Keratinocyte (primary cell): Measurements from ENCODE around the gene CCDC171. TPM values are rescaled to one million over a fixed set of nuclear protein-coding genes. Genes with fewer than 3 reads are reported as not detected.

Experiments
- DNase-seq: peaks from one replicate; pipeline ENCODE4 v3.0.0-alpha.2; 2011; ENCODE audit warnings: low read depth, missing footprints, low spot score
- FAIRE-seq: peaks from 2 replicates; lab custom pipeline; 2011; peaks lifted over from hg19 to GRCh38; lab: Jason Lieb, UNC
- H2AFZ ChIP-seq: 2 replicates; pipeline ENCODE4 v1.6.0; 2012; ENCODE audit warnings: low read length, control low read depth, inconsistent platforms; ENCODE audit not compliant: control insufficient read depth
- H3K27ac ChIP-seq: 2 replicates; pipeline ENCODE4 v1.5.1; 2011; ENCODE audit warnings: low read length; ENCODE audit not compliant: control insufficient read depth, insufficient read depth
- H3K27me3 ChIP-seq: 3 replicates; pipeline ENCODE4 v1.6.0; 2011; ENCODE audit warnings: low read length; ENCODE audit not compliant: control insufficient read depth, insufficient read depth; ENCODE audit errors: extremely low read depth
- H3K36me3 ChIP-seq, 2 experiments: 2 replicates in 1 of 2; 3 replicates in 1 of 2; pipeline ENCODE4 v1.5.1; 2011; ENCODE audit warnings: low read length in 2 of 2, mild to moderate bottlenecking in 1 of 2; ENCODE audit not compliant: control insufficient read depth in 2 of 2, insufficient read depth in 2 of 2; ENCODE audit errors: extremely low read depth in 1 of 2
- H3K4me1 ChIP-seq: 3 replicates; pipeline ENCODE4 v1.5.1; 2011; ENCODE audit warnings: low read length; ENCODE audit not compliant: control insufficient read depth, insufficient read depth; ENCODE audit errors: extremely low read depth
- H3K4me2 ChIP-seq: 3 replicates; pipeline ENCODE4 v1.6.0; 2011; ENCODE audit warnings: low read depth, low read length; ENCODE audit not compliant: control insufficient read depth, insufficient read depth; ENCODE audit errors: extremely low read depth
- H3K4me3 ChIP-seq, 3 experiments: fragments of 200-600 bp in 1 of 3; sonication (generic) in 1 of 3; 2 replicates in 2 of 3; 3 replicates in 1 of 3; pipeline ENCODE4 v1.5.1; 2011 to 2016; ENCODE audit warnings: low read length in 3 of 3, mild to moderate bottlenecking in 3 of 3, control low read depth in 2 of 3, inconsistent platforms in 1 of 3, low read depth in 1 of 3, mixed read lengths in 1 of 3, mixed run types in 1 of 3, moderate library complexity in 1 of 3; ENCODE audit not compliant: control insufficient read depth in 2 of 3, insufficient read depth in 2 of 3; ENCODE audit errors: extremely low read depth in 1 of 3
- H3K79me2 ChIP-seq: 2 replicates; pipeline ENCODE4 v1.6.0; 2012; ENCODE audit warnings: low read length; ENCODE audit not compliant: control insufficient read depth, insufficient read depth
- H3K9ac ChIP-seq: 3 replicates; pipeline ENCODE4 v1.6.0; 2011; ENCODE audit warnings: low read length; ENCODE audit not compliant: control insufficient read depth, insufficient read depth; ENCODE audit errors: extremely low read depth
- H3K9me1 ChIP-seq: 3 replicates; pipeline ENCODE4 v1.6.0; 2011; ENCODE audit warnings: low read length; ENCODE audit not compliant: control insufficient read depth, insufficient read depth; ENCODE audit errors: extremely low read depth
- H3K9me3 ChIP-seq: 2 replicates; pipeline ENCODE4 v1.5.1; 2012; ENCODE audit warnings: low read depth, low read length; ENCODE audit not compliant: control insufficient read depth
- H4K20me1 ChIP-seq: 3 replicates; pipeline ENCODE4 v1.6.0; 2011; ENCODE audit warnings: low read length; ENCODE audit not compliant: control insufficient read depth, insufficient read depth; ENCODE audit errors: extremely low read depth
- EZH2 ChIP-seq: IDR thresholded peaks from one replicate; pipeline ENCODE4 v1.6.1; 2012; ENCODE audit warnings: inconsistent platforms, mild to moderate bottlenecking, low read length, moderate library complexity
- dilution Hi-C: fragments of 300-500 bp; cut with MboI; formaldehyde crosslinking; loops from one replicate; pipeline ENCODE4 v1.7.0; 2020; ENCODE audit warnings: low sequenced_read_pairs; ENCODE audit not compliant: extremely low pct_ligation_motif_present
- polyA plus RNA-seq, 5 experiments: library from polyadenylated mRNA; depleted of rRNA in 3 of 5; stranded (reverse) in 3 of 5; stranded (forward) in 1 of 5; unstranded in 1 of 5; fragments of >200 nt; gene quantifications; 1 replicate in 1 of 5; 2 replicates in 3 of 5; 3 replicates in 1 of 5; pipeline versions ENCODE4 v1.2.1 to v1.2.3, GENCODE V29; 2011 to 2012; ENCODE audit warnings: missing spikeins in 2 of 5, low read depth in 1 of 5, low replicate concordance in 1 of 5
- TF ChIP-seq, protein P1 (sequence below), 3 experiments: IDR thresholded peaks in 1 of 3; conservative IDR thresholded peaks in 1 of 3; optimal IDR thresholded peaks in 1 of 3; 2 replicates in 2 of 3; 3 replicates in 1 of 3; pipeline versions ENCODE3 to v1.5.1; 2011; ENCODE audit warnings: low read length in 3 of 3, mild to moderate bottlenecking in 3 of 3, moderate library complexity in 2 of 3, control low read depth in 1 of 3, inconsistent platforms in 1 of 3; ENCODE audit not compliant: insufficient read depth in 2 of 3; ENCODE audit errors: extremely low read depth in 1 of 3

CCDC171 gene
- polyA plus RNA-seq, 1 donor (not counting 4 experiments of a cell fraction or from before 2014, with no cell fraction given) = 0.46 TPM

DNA sequence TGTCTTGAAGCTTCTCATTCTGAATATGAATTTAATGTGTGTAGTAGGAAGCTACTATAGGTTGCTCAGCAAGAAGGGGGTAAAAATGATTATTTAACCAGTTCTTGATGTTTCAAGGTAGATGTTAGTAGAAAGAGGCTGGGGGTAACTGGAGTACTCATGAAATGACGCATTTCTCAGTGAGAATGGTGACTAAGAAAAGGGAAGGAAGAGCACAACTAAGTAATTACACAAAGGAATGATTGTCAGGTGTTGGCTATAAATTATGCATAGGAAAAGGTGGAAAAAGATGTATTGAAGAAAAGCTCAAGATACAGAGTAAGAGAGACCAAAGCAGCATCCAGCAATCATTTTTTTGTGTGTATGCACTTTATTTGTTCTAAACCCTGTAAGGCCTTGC is 40.6 kb upstream of the CCDC171 start:
- Histone ChIP-seq H3K9ac (no peak overlapping the region), H3K27me3 (no peaks in the 10 kb centered on the region), H3K9me3 (no peaks in the 10 kb centered on the region), H3K4me1 (peaks cover 10% of the 10 kb centered on the region), H3K4me3 (no peak overlapping the region), H4K20me1 (no peaks in the 10 kb centered on the region), H3K4me2 (no peak overlapping the region), H3K79me2 (peaks cover 3% of the 10 kb centered on the region), H3K9me1 (no peaks in the 10 kb centered on the region), H3K27ac (no peak overlapping the region), H3K36me3 (no peaks in the 10 kb centered on the region), H2AFZ (no peak overlapping the region)
- FAIRE-seq (no peak), DNase-seq (no peak)
- dilution Hi-C loops = no loop called here
- no peak for TF ChIP-seq EZH2
- TF ChIP-seq, protein P1, sequence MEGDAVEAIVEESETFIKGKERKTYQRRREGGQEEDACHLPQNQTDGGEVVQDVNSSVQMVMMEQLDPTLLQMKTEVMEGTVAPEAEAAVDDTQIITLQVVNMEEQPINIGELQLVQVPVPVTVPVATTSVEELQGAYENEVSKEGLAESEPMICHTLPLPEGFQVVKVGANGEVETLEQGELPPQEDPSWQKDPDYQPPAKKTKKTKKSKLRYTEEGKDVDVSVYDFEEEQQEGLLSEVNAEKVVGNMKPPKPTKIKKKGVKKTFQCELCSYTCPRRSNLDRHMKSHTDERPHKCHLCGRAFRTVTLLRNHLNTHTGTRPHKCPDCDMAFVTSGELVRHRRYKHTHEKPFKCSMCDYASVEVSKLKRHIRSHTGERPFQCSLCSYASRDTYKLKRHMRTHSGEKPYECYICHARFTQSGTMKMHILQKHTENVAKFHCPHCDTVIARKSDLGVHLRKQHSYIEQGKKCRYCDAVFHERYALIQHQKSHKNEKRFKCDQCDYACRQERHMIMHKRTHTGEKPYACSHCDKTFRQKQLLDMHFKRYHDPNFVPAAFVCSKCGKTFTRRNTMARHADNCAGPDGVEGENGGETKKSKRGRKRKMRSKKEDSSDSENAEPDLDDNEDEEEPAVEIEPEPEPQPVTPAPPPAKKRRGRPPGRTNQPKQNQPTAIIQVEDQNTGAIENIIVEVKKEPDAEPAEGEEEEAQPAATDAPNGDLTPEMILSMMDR (optimal IDR thresholded peaks at IDR 0.05 in 1 of 3, IDR thresholded peaks at IDR 0.05 in 1 of 3, conservative IDR thresholded peaks at IDR 0.05 in 1 of 3; ENCODE audit: extremely low read depth in 1 of 3, insufficient read depth in 2 of 3, low read length in 3 of 3) = no peak

DNA sequence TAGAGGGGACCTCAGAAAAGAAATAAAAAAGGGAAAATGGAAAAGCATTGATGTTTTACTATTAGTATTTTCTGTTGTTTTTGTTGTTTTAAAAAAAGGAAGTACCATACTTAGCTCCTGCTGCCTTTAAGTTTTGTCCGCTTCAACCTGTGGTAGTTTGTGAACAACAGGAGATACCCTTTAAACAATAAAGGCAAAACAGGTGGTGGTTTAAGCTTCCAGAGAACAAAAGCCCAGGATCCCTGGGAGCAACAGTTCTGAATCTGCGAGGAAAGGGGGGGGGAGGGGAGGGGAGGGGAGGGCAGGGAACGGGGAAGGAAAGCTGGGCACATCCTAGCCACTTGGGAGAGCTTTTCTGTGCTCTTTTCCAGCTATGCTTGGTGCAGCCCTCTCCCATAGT is 40.0 kb upstream of the CCDC171 start:
- no peak for TF ChIP-seq EZH2
- no peak overlapping the region for H3K4me3 ChIP-seq
- no peak overlapping the region for H3K9ac ChIP-seq
- peaks cover 3% of the 10 kb centered on the region for H3K79me2 ChIP-seq
- H3K27me3 ChIP-seq = no peaks in the 10 kb centered on the region
- no peaks in the 10 kb centered on the region for H3K9me1 ChIP-seq
- DNase-seq (no peak), FAIRE-seq (no peak)
- H3K4me1 ChIP-seq = peaks cover 10% of the 10 kb centered on the region
- H2AFZ ChIP-seq = no peak overlapping the region
- no peak overlapping the region for H3K4me2 ChIP-seq
- dilution Hi-C loops = no loop called here
- no peak overlapping the region for H3K27ac ChIP-seq
- H3K9me3 ChIP-seq = no peaks in the 10 kb centered on the region
- H3K36me3 ChIP-seq = no peaks in the 10 kb centered on the region
- no peaks in the 10 kb centered on the region for H4K20me1 ChIP-seq

DNA sequence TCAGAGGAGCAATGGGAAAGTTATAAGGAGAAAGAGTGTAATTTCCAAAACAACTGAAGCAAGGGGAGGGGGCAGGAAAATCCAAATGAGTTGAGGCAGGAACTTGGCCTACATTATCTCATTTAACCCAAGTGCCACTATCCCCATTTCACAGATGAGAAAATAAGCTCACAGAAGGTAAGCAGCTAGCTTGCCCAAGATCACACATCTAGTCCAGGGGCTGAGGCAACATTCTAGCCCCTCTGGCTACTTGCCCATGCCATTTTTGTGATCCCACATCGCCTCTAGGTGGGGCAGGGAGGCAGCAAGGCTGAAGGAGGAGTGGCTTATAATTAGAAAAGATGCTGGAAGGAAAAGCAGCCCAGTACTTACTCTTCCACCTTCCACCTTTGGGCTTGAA is 39.5 kb upstream of the CCDC171 start:
- DNase-seq (no peak), FAIRE-seq (no peak)
- H3K36me3 ChIP-seq = no peaks in the 10 kb centered on the region
- no peak overlapping the region for H3K4me3 ChIP-seq
- dilution Hi-C loops = no loop called here
- H3K4me2 ChIP-seq = no peak overlapping the region
- H3K27ac ChIP-seq = no peak overlapping the region
- no peak overlapping the region for H3K9ac ChIP-seq
- H3K4me1 ChIP-seq = peaks cover 10% of the 10 kb centered on the region
- H4K20me1 ChIP-seq = no peaks in the 10 kb centered on the region
- H3K27me3 ChIP-seq = no peaks in the 10 kb centered on the region
- no peaks in the 10 kb centered on the region for H3K9me1 ChIP-seq
- no peak overlapping the region for H2AFZ ChIP-seq
- no peaks in the 10 kb centered on the region for H3K9me3 ChIP-seq
- H3K79me2 ChIP-seq = peaks cover 3% of the 10 kb centered on the region
- TF ChIP-seq, protein P1 (optimal IDR thresholded peaks at IDR 0.05 in 1 of 3, IDR thresholded peaks at IDR 0.05 in 1 of 3, conservative IDR thresholded peaks at IDR 0.05 in 1 of 3; ENCODE audit: extremely low read depth in 1 of 3, insufficient read depth in 2 of 3, low read length in 3 of 3) = peak; percentile 6 to 35 (median 25)
- no peak for TF ChIP-seq EZH2
